Measurements from ENCODE around the gene ERN1. TPM values are rescaled to one million over a fixed set of nuclear protein-coding genes. Genes with fewer than 3 reads are reported as not detected.

The ERN1 gene
- total and polyA plus RNA-seq, 2 of the 8 experiments (the other 6 are each of a cell fraction or from before 2014, with no cell fraction given) = 1.8 to 3.9 TPM

GRCh38 chr17:64070213-64070612 is 59.7 kb downstream of the ERN1 start (continued):
- TF ChIP-seq SIRT6 (IDR thresholded peaks at IDR 0.05; ENCODE audit: low read length) = no peak
- no peak for TF ChIP-seq HDAC6 (IDR thresholded peaks at IDR 0.05; ENCODE audit: low read depth, low read length)
- no peak for TF ChIP-seq CREB1 (IDR thresholded peaks at IDR 0.05)
- TF ChIP-seq KDM4A (IDR thresholded peaks at IDR 0.05; ENCODE audit: low read depth, low read length, severe bottlenecking) = no peak
- no peak for TF ChIP-seq TAF1 (IDR thresholded peaks at IDR 0.05; ENCODE audit: low read depth, low read length)
